Measurements from ENCODE around the gene SPINT3. TPM values are rescaled to one million over a fixed set of nuclear protein-coding genes. Genes with fewer than 3 reads are reported as not detected.

The SPINT3 gene
- total and polyA plus RNA-seq, 2 of the 8 experiments (the other 6 are each of a cell fraction or from before 2014, with no cell fraction given): not detected

- no peak overlapping the region for H2BK5ac ChIP-seq (ENCODE audit: low read depth, low read length)
- no peak overlapping the region for H3K4ac ChIP-seq (replicated peaks; ENCODE audit: insufficient read length, low read depth, low read length)
- no peak overlapping the region for H2AFZ ChIP-seq (ENCODE audit: low read length)
- no peak overlapping the region for H3K27ac ChIP-seq (ENCODE audit: low read depth, low read length)
- H4K20me1 ChIP-seq (replicated peaks in 1 of 2; ENCODE audit: control insufficient read depth in 1 of 2, insufficient read depth in 2 of 2, low read length in 2 of 2): no peaks in the 10 kb centered on the region
- H4K5ac ChIP-seq (ENCODE audit: insufficient read length, low read depth, low read length): no peak overlapping the region
- H3K23ac ChIP-seq (ENCODE audit: insufficient read length): no peak overlapping the region
- ChIA-PET POLR2A (ENCODE audit: partially characterized antibody) (no interaction called here), CTCF (ENCODE audit: partially characterized antibody) (interaction anchor here (0.7 to 1.2 kb wide), 3 partner anchors 29 to 280 kb away, joined by 3 read pairs; no protein-coding TSS in a partner anchor)
- H2BK12ac ChIP-seq (ENCODE audit: low read depth, low read length): no peak overlapping the region
- 88% methylated on average over 4 of the region's 4 CpGs; no CpG with 5 or more reads in 1 of the 2 experiments for WGBS, 2 experiments (ENCODE audit: extremely low coverage in 1 of 2, insufficient coverage in 1 of 2, insufficient read length in 1 of 2, insufficient replicate concordance in 2 of 2, low coverage in 1 of 2, low lambda C conversion rate in 2 of 2, missing lambda C conversion rate in 1 of 2)
- no peak for TF ChIP-seq TAF1 (IDR thresholded peaks at IDR 0.05; ENCODE audit: low read depth, low read length)
- TF ChIP-seq NRF1 (IDR thresholded peaks at IDR 0.05; ENCODE audit: low read depth, low read length): no peak
- TF ChIP-seq JUN (IDR thresholded peaks at IDR 0.05; ENCODE audit: low read depth, low read length): no peak
- TF ChIP-seq FOSL1 (IDR thresholded peaks at IDR 0.05; ENCODE audit: insufficient read depth, low read depth, low read length): no peak
- TF ChIP-seq GTF2F1 (IDR thresholded peaks at IDR 0.05; ENCODE audit: borderline replicate concordance, low read depth, low read length): no peak
- no peak for TF ChIP-seq TAF7 (optimal IDR thresholded peaks at IDR 0.05; ENCODE audit: borderline replicate concordance, low read depth, low read length)
- TF ChIP-seq SP4 (IDR thresholded peaks at IDR 0.05; ENCODE audit: low read length): no peak
- H3K36me3 ChIP-seq (ENCODE audit: control insufficient read depth in 2 of 4, insufficient read depth in 4 of 4, low read length in 3 of 4): no peaks in the 10 kb centered on the region
- no peaks in the 10 kb centered on the region for H3K27me3 ChIP-seq (replicated peaks in 1 of 4; ENCODE audit: control insufficient read depth in 3 of 4, extremely low read depth in 1 of 4, insufficient read depth in 3 of 4, low read length in 3 of 4)
- no peak overlapping the region for H4K8ac ChIP-seq (ENCODE audit: extremely low read depth, insufficient read depth, low read length)
- no peak overlapping the region for H3K14ac ChIP-seq (ENCODE audit: insufficient read length)
- no peak overlapping the region for H2BK120ac ChIP-seq (replicated peaks; ENCODE audit: low read depth, low read length)
- H2AK5ac ChIP-seq (ENCODE audit: low read depth, low read length): no peak overlapping the region
- no peak overlapping the region for H2BK15ac ChIP-seq (ENCODE audit: low read length)
- no peaks in the 10 kb centered on the region; a peak in 1 of 7 replicates for H3K4me1 ChIP-seq (replicated peaks in 1 of 4; ENCODE audit: control insufficient read depth in 3 of 4, insufficient read depth in 4 of 4, low read length in 3 of 4)
- no peaks in the 10 kb centered on the region; the same call in 1 of the 2 replicates for H3K23me2 ChIP-seq (ENCODE audit: low read depth, low read length)
- H3K79me1 ChIP-seq (ENCODE audit: low read depth, low read length): no peaks in the 10 kb centered on the region
- H2BK20ac ChIP-seq (ENCODE audit: low read length): no peak overlapping the region
- H3K56ac ChIP-seq (replicated peaks; ENCODE audit: insufficient read length, low read depth, low read length): no peak overlapping the region
- H3K18ac ChIP-seq (ENCODE audit: extremely low read depth, low read length): no peak overlapping the region
- H3K9me3 ChIP-seq (ENCODE audit: insufficient read depth in 2 of 2, low read depth in 1 of 2, low read length in 1 of 2): no peaks in the 10 kb centered on the region
- no peak overlapping the region for H3K4me2 ChIP-seq (ENCODE audit: insufficient read depth in 1 of 2, low read depth in 2 of 2, low read length in 2 of 2)
- no peak overlapping the region for H3K4me3 ChIP-seq (ENCODE audit: extremely low read depth in 1 of 4, insufficient read depth in 2 of 4, low read depth in 3 of 4, low read length in 4 of 4)
- FAIRE-seq: no peak
- no peak overlapping the region for H3K9ac ChIP-seq (replicated peaks in 1 of 4; ENCODE audit: extremely low read depth in 1 of 4, low read depth in 3 of 4, low read length in 3 of 4)
- DNase-seq (ENCODE audit: low read depth in 1 of 2, low spot score in 2 of 2): no peak
- no peaks in the 10 kb centered on the region for H3K79me2 ChIP-seq (ENCODE audit: control insufficient read depth in 1 of 2, insufficient read depth in 2 of 2, low read length in 2 of 2)
- no peak overlapping the region for H4K91ac ChIP-seq (replicated peaks; ENCODE audit: insufficient read length, low read length)
These were observed 6.3 kb downstream of the SPINT3 start for GRCh38 chr20:45509091-45509490.
